GM21390 (cell line): ENCODE results near the gene GPR39.
"Not testable (repeated sequence)": the region's sequence is repeated elsewhere in the genome, so short reads cannot be mapped to it uniquely, and the experiment has no call there.

Experiments used
- ATAC-seq: cut with Tn5 transposase; IDR thresholded peaks from one replicate; pipeline ENCODE4 v1.9.1; 2021; ENCODE audit not compliant: unreplicated experiment

GPR39 gene

DNA sequence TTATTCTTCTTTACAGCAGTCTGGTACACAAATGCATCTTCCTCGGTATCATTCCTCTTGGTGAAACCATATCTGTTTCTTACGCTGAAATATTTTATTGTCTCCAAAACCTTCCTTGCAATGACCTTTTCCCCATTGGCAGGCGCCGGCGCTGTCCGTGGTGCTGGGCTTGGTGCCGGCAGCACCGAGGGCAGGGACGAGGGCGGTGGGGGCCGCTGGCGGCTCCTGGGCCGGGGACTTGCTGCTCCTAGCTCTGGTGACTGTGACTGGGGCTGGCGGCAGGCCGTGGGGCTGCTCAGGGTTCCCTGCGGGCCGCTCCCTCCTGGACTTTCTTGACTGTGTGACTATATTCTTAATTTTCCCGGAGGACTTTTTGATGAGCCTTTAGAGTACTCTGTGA, 72.5 kb downstream of the GPR39 start:
- no peak for ATAC-seq

- no peak for ATAC-seq
Measured at GRCh38 chr2:132495881-132496280, 79.3 kb downstream of the GPR39 start.

GRCh38 chr2:132496555-132496954, 80.0 kb downstream of the GPR39 start:
- ATAC-seq, result no peak

- no peak for ATAC-seq
Measured at GRCh38 chr2:132497591-132497990, 81.0 kb downstream of the GPR39 start.

- ATAC-seq, result no peak
Measured at GRCh38 chr2:132503701-132504100, 87.1 kb downstream of the GPR39 start.

- ATAC-seq, result no peak
Measured at GRCh38 chr2:132515010-132515409, 98.4 kb downstream of the GPR39 start.

GRCh38 chr2:132517386-132517785, 100.8 kb downstream of the GPR39 start:
- no peak for ATAC-seq

DNA sequence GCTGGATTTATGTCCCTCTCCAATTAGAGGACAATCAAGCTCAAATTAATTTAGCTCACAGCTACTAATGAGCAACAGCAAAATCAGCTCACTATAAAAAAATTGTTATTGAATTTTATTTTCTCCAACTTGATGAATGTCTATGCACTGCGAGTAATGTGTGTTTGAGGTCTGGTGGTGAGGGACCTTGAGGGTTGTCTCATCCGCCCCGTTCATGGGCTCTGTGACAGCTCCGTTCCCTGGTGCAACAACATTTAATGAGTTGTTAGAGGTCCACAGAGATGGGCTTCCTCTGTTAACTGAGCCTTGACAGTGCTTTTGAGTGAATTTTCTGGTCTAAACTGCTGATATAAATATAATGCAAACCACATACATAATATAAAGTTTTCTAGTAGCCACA, 101.7 kb downstream of the GPR39 start:
- ATAC-seq, result no peak

DNA sequence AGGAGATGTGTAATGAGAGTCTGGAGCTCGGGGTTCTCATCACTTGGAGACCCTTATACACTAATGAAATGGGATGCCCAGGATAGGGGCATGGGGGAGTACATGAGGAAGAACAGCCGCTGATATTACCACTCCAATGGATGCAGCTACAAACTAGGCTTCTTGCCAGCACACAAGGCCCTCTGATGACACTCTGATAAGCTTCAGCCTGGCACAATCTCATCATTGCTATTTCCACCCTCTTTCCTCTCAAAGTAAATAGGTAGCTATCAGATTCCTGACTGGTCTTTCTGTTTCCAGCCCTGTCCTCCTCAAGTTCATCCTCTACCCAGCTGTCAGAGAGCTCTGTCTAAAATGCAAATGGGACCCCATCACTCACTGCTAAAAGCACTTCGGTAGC, 103.0 kb downstream of the GPR39 start:
- ATAC-seq, result no peak

GRCh38 chr2:132521341-132521740, 104.7 kb downstream of the GPR39 start:
- ATAC-seq, result no peak

GRCh38 chr2:132522901-132523300, 106.3 kb downstream of the GPR39 start:
- no peak for ATAC-seq

DNA sequence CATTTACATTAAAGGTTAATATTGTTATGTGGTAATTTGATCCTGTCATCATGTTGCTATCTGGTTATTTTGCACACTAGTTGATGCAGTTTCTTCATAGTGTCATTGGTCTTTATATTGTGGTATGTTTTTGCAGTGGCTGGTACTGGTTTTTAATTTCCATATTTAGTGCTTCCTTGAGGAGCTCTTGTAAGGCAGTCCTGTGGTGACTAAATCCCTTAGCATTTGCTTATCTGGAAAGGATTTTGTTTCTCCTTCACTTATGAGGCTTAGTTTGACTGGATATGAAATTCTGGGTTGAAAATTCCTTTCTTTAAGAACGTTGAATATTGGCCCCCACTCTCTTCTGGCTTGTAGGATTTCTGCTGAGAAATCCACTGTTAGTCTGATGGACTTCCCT, 120.5 kb downstream of the GPR39 start:
- ATAC-seq, result not testable (repeated sequence)

GRCh38 chr2:132538331-132538855, 121.8 kb downstream of the GPR39 start:
- ATAC-seq, result no peak

DNA sequence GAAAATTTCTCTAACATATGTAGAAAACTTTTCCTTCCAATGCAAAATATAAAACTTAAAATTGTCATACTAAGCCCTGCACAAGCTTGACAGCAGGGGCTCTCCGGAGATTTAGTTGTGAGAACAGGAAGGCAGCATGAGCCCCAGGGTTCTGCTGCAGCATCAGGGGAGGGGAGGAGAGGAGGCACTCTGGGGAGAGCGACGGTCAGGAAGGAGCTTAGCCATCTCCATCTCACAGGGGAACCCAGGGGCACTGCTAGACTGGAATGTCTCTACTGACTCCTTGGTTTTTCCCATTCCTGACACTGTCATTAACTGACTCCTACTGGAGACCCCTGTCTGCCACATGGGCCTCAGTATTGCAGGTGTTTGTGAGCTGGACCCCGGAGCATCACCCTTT, 123.6 kb downstream of the GPR39 start:
- no peak for ATAC-seq

DNA sequence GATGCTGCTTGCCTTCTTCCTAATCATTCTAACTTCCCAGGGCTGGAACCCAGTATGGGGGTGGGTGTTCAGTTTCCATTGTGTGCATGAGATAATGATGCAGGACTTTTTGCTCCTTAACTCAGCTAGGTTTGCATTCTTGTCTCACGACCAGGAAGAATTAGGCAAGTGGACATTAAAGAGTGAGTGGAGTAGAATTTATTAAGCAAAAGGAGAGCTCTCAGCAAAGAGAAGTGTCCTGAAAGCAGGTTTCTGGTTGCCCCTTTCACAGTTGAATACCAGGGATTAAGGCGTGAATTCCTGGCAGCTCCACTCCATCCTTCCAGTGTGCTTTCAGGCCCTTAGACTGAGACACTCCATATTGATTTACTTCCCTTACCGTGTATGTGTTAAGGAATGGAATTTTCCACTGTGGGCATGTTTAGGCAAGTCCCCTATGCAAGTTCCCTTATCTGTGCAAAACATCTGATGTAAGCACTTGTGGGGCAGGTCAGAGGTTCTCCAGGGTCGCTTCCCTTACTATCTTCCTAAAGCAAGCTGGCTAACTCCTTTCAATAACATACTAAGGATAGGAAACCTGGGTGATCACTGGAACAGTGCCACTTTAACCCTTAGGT, 126.5 kb downstream of the GPR39 start:
- ATAC-seq, result no peak

- ATAC-seq, result no peak
Measured at GRCh38 chr2:132544006-132544630, 127.5 kb downstream of the GPR39 start.

GRCh38 chr2:132547090-132547687, 130.6 kb downstream of the GPR39 start:
- ATAC-seq, result no peak

DNA sequence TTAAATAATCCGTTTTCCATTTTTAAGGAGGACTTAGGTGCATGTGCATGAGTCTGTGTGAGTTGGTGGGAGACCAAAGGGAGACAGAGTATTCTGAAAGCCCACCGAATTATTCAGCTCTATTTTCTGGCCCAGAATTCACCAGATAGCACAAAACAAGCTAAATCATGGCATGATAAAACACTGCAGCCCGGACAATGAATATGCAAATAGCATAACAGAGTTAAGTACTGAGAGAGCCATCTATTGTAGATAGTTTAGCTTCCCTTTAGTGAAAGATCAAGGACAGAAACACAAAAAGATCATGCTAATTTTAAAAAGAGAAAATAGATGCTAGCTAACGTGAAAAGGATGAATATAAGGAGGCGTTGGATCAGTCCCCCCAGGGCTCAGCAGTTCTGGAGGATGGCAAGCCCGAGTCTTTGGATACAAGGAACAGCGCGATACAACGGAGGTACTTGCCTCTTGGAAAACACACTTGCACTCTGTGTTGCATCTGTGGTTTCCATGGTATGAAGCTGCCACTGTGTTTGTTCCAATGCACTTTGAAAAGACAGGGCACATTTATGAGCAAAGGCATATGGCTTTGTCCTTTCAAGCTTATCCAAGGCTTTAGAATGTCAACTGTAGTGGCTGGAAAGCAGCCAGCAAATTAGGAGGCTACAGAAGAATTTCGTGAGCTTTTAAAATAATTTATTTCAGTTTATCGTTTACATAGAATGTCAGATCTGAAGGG, 133.5 kb downstream of the GPR39 start:
- no peak for ATAC-seq

- no peak for ATAC-seq
Measured at GRCh38 chr2:132550946-132551345, 134.3 kb downstream of the GPR39 start.

DNA sequence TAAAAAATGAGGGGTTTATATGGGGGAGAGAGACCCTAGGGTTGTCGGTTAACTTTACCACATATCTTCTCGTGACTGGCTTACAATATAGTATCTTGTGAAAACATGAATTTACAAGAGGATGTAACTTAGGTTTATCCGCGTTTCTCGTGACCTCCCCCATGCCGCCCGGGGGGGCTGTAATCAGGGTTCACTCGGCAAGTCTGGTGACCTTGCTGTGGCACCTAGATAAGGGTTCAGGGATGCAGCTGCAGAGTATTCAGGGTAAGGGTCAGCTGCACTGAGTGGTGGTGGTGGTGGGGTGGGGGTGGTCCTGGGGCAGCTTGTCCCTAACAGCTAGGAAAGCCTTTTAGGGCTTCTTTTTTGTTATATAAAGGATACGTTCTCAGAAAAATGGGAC, 141.1 kb downstream of the GPR39 start:
- ATAC-seq, result no peak

- no peak for ATAC-seq
Measured at GRCh38 chr2:132559326-132559725, 142.7 kb downstream of the GPR39 start.

DNA sequence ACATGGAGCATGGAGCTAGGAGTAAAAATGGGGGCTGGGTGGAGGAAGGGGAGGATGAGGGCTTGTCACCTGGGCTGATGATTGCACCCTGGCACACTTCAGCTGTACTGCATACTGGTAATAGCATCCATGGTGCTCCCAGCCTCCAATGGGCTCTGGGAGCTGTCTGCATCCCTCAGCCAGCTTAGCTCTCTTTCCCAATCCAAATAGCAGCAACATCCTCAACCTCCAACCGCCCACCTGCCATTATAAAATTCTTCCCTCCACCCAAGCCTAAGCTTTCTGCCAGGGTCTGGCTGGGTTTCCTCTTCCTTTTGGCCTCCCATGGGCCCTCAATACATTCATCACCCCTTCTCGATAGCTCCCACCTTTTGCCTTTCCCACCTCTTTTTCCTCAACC, 143.3 kb downstream of the GPR39 start:
- ATAC-seq, result no peak
